ENCODE results near the gene PAX8.
"Not testable (repeated sequence)": the region's sequence is repeated elsewhere in the genome, so short reads cannot be mapped to it uniquely, and the experiment has no call there.

DNA sequence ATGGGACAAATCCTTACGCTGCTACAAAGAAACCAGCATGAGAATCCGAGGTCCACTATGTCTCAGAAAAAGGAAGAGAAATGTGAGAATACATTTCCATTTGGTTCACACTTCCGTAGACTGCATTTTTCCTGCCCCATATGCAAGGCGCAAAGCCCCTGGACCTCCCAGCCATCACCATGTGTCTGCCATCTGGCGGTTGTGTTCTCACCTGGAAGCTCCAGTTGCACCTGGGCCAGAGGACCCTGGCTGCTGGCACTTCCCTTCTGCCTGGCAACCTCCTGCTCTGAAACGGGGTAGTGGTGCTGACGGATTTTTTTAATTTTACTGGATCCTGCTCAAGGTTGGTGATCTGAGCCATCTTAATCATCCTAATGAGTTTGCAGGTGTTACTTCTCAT lies 41.4 kb upstream of the PAX8 start:
- not testable (repeated sequence) for TF ChIP-seq CTCF (IDR thresholded peaks at IDR 0.05; ENCODE audit: low read depth, low read length, poor library complexity, severe bottlenecking); EZH2phosphoT487 (IDR thresholded peaks at IDR 0.05; ENCODE audit: borderline replicate concordance, low read length)
